ENCODE results near the gene DSP.

DSP gene

GRCh38 chr6:7541175-7542064 is at the start of gene DSP:
Gene DSP, plus strand, starts transcription at chr6:7541671. Its CDS starts 245 bp downstream, at chr6:7541916.
- peak; percentile 58 for DNase-seq (ENCODE audit: low read depth, low spot score)

GRCh38 chr6:7493866-7494265 is 47.6 kb upstream of the DSP start:
- DNase-seq (ENCODE audit: low read depth, low spot score), result no peak

GRCh38 chr6:7494638-7495037 is 46.8 kb upstream of the DSP start:
- no peak for DNase-seq (ENCODE audit: low read depth, low spot score)

GRCh38 chr6:7496266-7496875 is 45.1 kb upstream of the DSP start:
- DNase-seq (ENCODE audit: low read depth, low spot score), result peak; percentile 4

GRCh38 chr6:7500752-7501282 is 40.7 kb upstream of the DSP start:
- no peak for DNase-seq (ENCODE audit: low read depth, low spot score)

GRCh38 chr6:7502743-7503142 is 38.7 kb upstream of the DSP start:
- DNase-seq (ENCODE audit: low read depth, low spot score), result no peak

GRCh38 chr6:7504041-7504440 is 37.4 kb upstream of the DSP start:
- no peak for DNase-seq (ENCODE audit: low read depth, low spot score)

GRCh38 chr6:7505189-7505699 is 36.2 kb upstream of the DSP start:
- peak; percentile 90 for DNase-seq (ENCODE audit: low read depth, low spot score)

GRCh38 chr6:7507600-7507999 is 33.9 kb upstream of the DSP start:
- no peak for DNase-seq (ENCODE audit: low read depth, low spot score)

GRCh38 chr6:7512320-7512719 is 29.2 kb upstream of the DSP start:
- no peak for DNase-seq (ENCODE audit: low read depth, low spot score)

GRCh38 chr6:7513529-7513928 is 27.9 kb upstream of the DSP start:
- DNase-seq (ENCODE audit: low read depth, low spot score), result no peak

- no peak for DNase-seq (ENCODE audit: low read depth, low spot score)
These were observed 26.1 kb upstream of the DSP start for GRCh38 chr6:7515363-7515762.

GRCh38 chr6:7518877-7519276 is 22.6 kb upstream of the DSP start:
- no peak for DNase-seq (ENCODE audit: low read depth, low spot score)

- no peak for DNase-seq (ENCODE audit: low read depth, low spot score)
These were observed 18.6 kb upstream of the DSP start for GRCh38 chr6:7522873-7523272.

GRCh38 chr6:7523922-7524321 is 17.5 kb upstream of the DSP start:
- no peak for DNase-seq (ENCODE audit: low read depth, low spot score)

- no peak for DNase-seq (ENCODE audit: low read depth, low spot score)
These were observed 14.7 kb upstream of the DSP start for GRCh38 chr6:7526755-7527154.

- peak; percentile 55 for DNase-seq (ENCODE audit: low read depth, low spot score)
These were observed 12.9 kb upstream of the DSP start for GRCh38 chr6:7528565-7528964.

GRCh38 chr6:7529141-7529540 is 12.3 kb upstream of the DSP start:
- DNase-seq (ENCODE audit: low read depth, low spot score), result no peak

- no peak for DNase-seq (ENCODE audit: low read depth, low spot score)
These were observed 9.2 kb upstream of the DSP start for GRCh38 chr6:7532232-7532631.

- DNase-seq (ENCODE audit: low read depth, low spot score), result no peak
These were observed 8.7 kb upstream of the DSP start for GRCh38 chr6:7532821-7533220.

- no peak for DNase-seq (ENCODE audit: low read depth, low spot score)
These were observed 7.3 kb upstream of the DSP start for GRCh38 chr6:7534192-7534591.

GRCh38 chr6:7535498-7535897 is 6.0 kb upstream of the DSP start:
- DNase-seq (ENCODE audit: low read depth, low spot score), result peak; percentile 15
